GM19452 (cell line): ENCODE data around the gene CYTIP.
"Not testable (repeated sequence)": the region's sequence is repeated elsewhere in the genome, so short reads cannot be mapped to it uniquely, and the experiment has no call there.

ENCODE experiments used
- ATAC-seq: cut with Tn5 transposase; IDR thresholded peaks from one replicate; pipeline ENCODE4 v1.9.1; 2021; ENCODE audit not compliant: unreplicated experiment

CYTIP gene

GRCh38 chr2:157427003-157427921 is 16.6 kb downstream of the CYTIP start:
- ATAC-seq: no peak

- no peak for ATAC-seq
These were observed 17.4 kb downstream of the CYTIP start for GRCh38 chr2:157426477-157426994.

DNA sequence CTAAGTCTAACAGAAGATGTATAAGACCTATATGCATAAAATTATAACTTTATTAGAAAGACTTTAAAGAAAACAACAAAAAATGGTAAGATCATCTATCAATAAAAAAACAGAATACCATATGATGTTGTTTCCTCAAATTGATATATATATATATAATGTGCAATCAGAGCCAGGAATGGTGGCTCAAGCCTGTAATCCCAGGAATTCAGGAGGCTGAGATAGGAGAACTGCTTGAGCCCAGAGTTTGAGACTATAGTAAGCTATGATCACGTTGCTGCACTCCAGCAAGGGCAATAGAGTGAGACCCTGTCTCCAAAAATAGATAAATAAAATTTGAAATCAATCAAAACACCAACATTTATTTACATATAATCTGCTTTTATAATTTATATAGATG is 19.5 kb downstream of the CYTIP start:
- no peak for ATAC-seq

GRCh38 chr2:157421964-157422363 is 21.9 kb downstream of the CYTIP start:
- ATAC-seq: no peak

DNA sequence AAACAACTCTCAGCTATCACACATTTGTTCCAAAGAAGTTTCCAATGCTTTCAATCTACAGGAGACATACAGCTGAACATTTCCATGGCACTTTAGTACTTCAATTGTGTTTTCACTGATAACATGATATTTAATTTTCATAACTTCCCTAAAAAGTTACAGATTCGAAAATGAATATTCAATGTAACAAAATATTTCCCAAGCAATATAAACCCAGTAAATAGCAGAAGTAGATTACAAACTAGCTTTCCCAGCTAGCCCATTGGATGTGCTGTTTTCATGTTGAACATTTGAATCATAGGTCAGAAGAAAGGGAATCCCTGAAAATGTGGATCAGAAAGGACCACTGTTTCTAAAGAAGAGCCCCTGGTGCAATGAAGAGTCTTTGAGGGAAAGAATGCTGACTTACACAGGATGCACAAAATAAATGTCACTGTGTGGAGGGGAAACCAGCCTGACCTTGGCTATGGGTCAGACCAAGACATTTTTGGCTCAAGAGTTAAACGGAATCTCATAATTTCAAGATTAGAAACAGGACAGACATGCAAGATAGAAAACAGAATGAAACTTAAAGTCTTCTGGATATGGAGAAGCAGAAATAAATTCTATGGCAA is 22.5 kb downstream of the CYTIP start:
- ATAC-seq: no peak

- ATAC-seq: peak; percentile 59
These were observed 23.0 kb downstream of the CYTIP start for GRCh38 chr2:157420771-157421323.

- ATAC-seq: no peak
These were observed 24.8 kb downstream of the CYTIP start for GRCh38 chr2:157419031-157419575.

DNA sequence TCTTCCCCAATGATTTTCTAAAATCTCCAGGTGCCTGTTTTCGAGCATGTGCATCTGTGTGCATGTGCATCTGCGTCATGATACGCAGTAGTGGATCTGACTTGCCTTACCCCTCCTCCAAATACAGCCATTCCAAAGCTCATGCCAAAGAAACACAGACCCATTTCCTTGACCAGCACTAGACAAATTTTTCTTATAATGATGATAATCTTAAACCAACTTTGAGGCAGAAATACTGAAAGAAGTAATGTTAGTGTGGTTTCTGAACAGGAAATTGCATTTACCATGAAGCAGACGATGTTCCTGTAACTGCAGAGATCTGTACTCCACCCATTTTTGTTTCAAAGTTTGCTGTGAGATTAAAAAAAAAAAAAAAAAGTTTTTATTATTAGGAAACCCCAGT is 25.6 kb downstream of the CYTIP start:
- ATAC-seq: no peak

GRCh38 chr2:157415591-157416101 is 28.2 kb downstream of the CYTIP start:
- no peak for ATAC-seq

DNA sequence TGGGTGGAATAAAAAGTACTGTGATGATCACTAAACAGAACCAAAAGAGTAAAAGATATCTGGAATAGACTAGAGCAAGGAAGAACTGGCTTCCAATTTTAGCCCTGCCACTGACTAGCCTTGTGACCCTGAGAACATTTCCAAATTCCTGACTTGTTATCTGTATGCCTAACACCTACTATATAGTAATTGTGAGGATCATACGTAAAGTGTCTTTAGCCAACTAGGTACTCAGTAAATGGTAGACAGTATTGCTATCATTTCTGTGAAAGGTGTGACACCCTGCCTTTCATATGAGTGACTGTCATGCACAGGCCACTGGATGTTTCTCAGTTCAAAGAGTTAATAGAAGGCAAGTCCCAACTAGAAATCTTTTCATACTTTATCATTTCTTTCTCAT is 29.8 kb downstream of the CYTIP start:
- peak; percentile 36 for ATAC-seq

DNA sequence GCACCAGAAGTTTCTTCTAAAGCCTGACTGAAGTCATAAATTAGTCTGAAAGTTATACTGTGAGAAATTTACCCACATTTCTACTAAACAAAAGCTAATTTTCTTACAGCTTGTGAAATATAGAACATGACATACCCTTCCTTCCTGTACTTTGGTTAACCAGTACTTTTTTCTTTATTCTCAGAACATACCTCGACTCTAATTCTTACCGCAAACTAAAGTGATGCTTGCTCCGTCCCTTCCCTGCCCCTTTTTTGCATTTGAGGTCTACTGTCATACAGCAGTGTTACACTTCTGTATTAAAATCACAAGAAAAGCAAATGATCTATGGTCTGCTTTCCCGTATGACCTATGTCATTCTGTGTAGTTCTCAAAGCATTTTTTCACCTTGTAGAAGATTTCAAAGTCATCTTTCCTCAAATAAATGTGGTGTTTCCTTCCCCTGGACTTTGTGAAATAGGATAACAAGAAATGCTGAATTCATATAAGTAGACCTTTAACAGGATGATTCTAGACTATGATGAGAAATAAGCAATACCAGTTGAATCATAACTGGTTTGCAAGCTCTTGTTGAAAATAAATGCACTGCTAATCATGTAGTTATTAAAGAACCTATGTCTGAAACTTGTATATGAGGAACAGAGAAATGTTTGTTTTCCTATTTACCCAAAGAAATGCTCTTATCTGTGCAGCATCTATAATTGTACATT is 30.4 kb downstream of the CYTIP start:
- ATAC-seq: peak; percentile 88

- no peak for ATAC-seq
These were observed 32.1 kb downstream of the CYTIP start for GRCh38 chr2:157411624-157412336.

GRCh38 chr2:157405398-157405797 is 38.5 kb downstream of the CYTIP start:
- not testable (repeated sequence) for ATAC-seq

- ATAC-seq: peak; percentile 97
These were observed 39.5 kb downstream of the CYTIP start for GRCh38 chr2:157404363-157404762.

DNA sequence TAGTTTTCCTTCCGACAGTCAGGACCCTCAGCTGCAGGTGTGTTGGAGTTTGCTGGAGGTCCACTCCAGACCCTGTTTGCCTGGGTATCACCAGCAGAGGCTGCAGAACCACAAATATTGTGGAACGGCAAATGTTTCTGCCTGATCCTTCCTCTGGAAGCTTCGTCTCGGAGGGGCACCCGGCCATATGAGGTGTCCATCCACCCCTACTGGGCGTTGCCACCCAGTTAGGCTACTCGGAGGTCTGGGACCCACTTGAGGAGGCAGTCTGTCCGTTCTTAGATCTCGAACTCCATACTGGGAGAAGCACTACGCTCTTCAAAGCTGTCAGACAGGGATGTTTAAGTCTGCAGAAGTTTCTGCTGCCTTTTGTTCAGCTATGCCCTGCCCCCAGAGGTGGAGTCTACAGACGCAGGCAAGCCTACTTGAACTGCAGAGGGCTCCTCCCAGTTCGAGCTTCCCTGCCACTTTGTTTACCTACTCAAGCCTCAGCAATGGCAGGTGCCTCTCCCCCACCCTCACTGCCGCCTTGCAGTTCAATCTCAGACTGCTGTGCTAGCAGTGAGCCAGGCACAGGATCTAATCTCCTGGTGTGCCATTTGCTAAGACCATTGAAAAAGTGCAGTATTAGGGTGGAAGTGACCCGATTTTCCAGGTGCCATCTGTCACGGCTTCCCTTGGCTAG is 40.9 kb downstream of the CYTIP start:
- not testable (repeated sequence) for ATAC-seq

DNA sequence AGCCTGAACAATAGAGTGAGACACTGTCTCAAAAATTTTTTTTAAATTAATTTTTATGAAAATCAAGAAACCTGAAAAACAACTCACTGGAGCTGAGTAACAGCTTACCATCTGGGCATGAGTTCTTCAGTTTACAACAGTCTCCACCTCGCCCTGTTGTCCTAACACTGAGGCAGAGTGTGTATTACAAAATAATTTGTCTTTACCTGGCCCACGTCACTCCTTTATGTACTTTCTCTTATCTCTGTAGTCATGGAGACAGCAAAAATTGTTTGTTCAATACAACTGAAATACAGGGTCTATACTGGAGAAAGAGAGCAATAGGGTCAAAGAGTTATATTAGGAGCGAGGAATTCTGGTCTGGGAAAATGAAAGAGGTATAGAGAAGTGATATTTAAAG is 48.1 kb downstream of the CYTIP start:
- ATAC-seq: no peak

- ATAC-seq: no peak
These were observed 49.0 kb downstream of the CYTIP start for GRCh38 chr2:157394928-157395327.

- ATAC-seq: no peak
These were observed 50.5 kb downstream of the CYTIP start for GRCh38 chr2:157393348-157393747.

- ATAC-seq: peak; percentile 52
These were observed 55.1 kb downstream of the CYTIP start for GRCh38 chr2:157388827-157389226.
